HG03103 (cell line): ENCODE measurements around the gene EFEMP2.

Experiments used
- ATAC-seq: cut with Tn5 transposase; IDR thresholded peaks from one replicate; pipeline ENCODE4 v1.9.1; 2021; ENCODE audit warnings: low read depth; ENCODE audit not compliant: unreplicated experiment

The EFEMP2 gene

GRCh38 chr11:65885808-65886536, 13.4 kb upstream of the EFEMP2 start:
- no peak for ATAC-seq

- no peak for ATAC-seq
Observed at GRCh38 chr11:65885231-65885630, 12.6 kb upstream of the EFEMP2 start.

GRCh38 chr11:65884716-65885092, 12.1 kb upstream of the EFEMP2 start:
- ATAC-seq: no peak

GRCh38 chr11:65883786-65884715, 11.5 kb upstream of the EFEMP2 start:
- no peak for ATAC-seq

GRCh38 chr11:65883058-65883761, 10.6 kb upstream of the EFEMP2 start:
- no peak for ATAC-seq

GRCh38 chr11:65882120-65883057, 9.8 kb upstream of the EFEMP2 start:
- no peak for ATAC-seq

GRCh38 chr11:65880844-65881421, 8.3 kb upstream of the EFEMP2 start:
- ATAC-seq: no peak

GRCh38 chr11:65880027-65880426, 7.4 kb upstream of the EFEMP2 start:
- ATAC-seq: no peak

GRCh38 chr11:65879617-65880016, 7.0 kb upstream of the EFEMP2 start, which contains the start of gene CTSW:
TSS of gene CTSW (plus strand) at chr11:65879837. CDS start at chr11:65879855, 18 bp downstream.
- no peak for ATAC-seq

GRCh38 chr11:65873318-65874156, 937 bp upstream of the EFEMP2 start:
- ATAC-seq: no peak

- no peak for ATAC-seq
Observed at GRCh38 chr11:65871811-65872548, 620 bp downstream of the EFEMP2 start.

- no peak for ATAC-seq
Observed at GRCh38 chr11:65870706-65871681, 1.6 kb downstream of the EFEMP2 start.

GRCh38 chr11:65870307-65870658, 2.3 kb downstream of the EFEMP2 start:
- no peak for ATAC-seq

GRCh38 chr11:65869643-65870306, 2.8 kb downstream of the EFEMP2 start:
- ATAC-seq: no peak

GRCh38 chr11:65868907-65869306, 3.7 kb downstream of the EFEMP2 start:
- ATAC-seq: no peak

- ATAC-seq: no peak
Observed at GRCh38 chr11:65868076-65868667, 4.4 kb downstream of the EFEMP2 start.
